AML-193 (cell line): ENCODE results near the gene LRRK1.

Source experiments
- DNase-seq, 2 experiments: peaks; one replicate each; lab custom pipeline; 2025; lab: John Stamatoyannopoulos, UW

LRRK1 gene

GRCh38 chr15:101006931-101007691, 88.0 kb downstream of the LRRK1 start:
- peak; percentile 52 to 53 for DNase-seq

GRCh38 chr15:101008158-101009139, 89.3 kb downstream of the LRRK1 start:
- DNase-seq, result peak; percentile 52 to 67

GRCh38 chr15:101009176-101009575, 90.0 kb downstream of the LRRK1 start:
- no peak for DNase-seq

GRCh38 chr15:101010781-101011180, 91.6 kb downstream of the LRRK1 start:
- no peak for DNase-seq

GRCh38 chr15:101012326-101013200, 93.4 kb downstream of the LRRK1 start:
- DNase-seq, result no peak

GRCh38 chr15:101013201-101013550, 94.0 kb downstream of the LRRK1 start:
- no peak for DNase-seq

- no peak for DNase-seq
Measured at GRCh38 chr15:101013769-101014675, 94.9 kb downstream of the LRRK1 start.

- DNase-seq, result peak; percentile 30 to 31
Measured at GRCh38 chr15:101014921-101015841, 96.0 kb downstream of the LRRK1 start.

- no peak for DNase-seq
Measured at GRCh38 chr15:101016581-101016980, 97.4 kb downstream of the LRRK1 start.

GRCh38 chr15:101017093-101017754, 98.1 kb downstream of the LRRK1 start:
- DNase-seq, result no peak

GRCh38 chr15:101018016-101018415, 98.9 kb downstream of the LRRK1 start:
- peak; percentile 64 to 67 for DNase-seq

GRCh38 chr15:101018450-101018849, 99.3 kb downstream of the LRRK1 start:
- no peak for DNase-seq

GRCh38 chr15:101019366-101019896, 100.3 kb downstream of the LRRK1 start:
- DNase-seq, result no peak

- no peak for DNase-seq
Measured at GRCh38 chr15:101020451-101020850, 101.3 kb downstream of the LRRK1 start.

GRCh38 chr15:101020945-101021344, 101.8 kb downstream of the LRRK1 start:
- DNase-seq, result no peak

GRCh38 chr15:101022306-101022705, 103.1 kb downstream of the LRRK1 start:
- no peak for DNase-seq

- DNase-seq, result no peak
Measured at GRCh38 chr15:101022876-101023275, 103.7 kb downstream of the LRRK1 start.

GRCh38 chr15:101023501-101024072, 104.4 kb downstream of the LRRK1 start:
- peak; percentile 23 to 47 for DNase-seq
